Stimulated activated CD4-positive, alpha-beta T cell treated with anti-CD3 and anti-CD28 coated beads, Interleukin-2, amount 100 ng/mL, for 24 hours (primary cell): ENCODE data around the gene HKDC1.
"Not testable (repeated sequence)": the region's sequence is repeated elsewhere in the genome, so short reads cannot be mapped to it uniquely, and the experiment has no call there.

Source experiments
- DNase-seq, 2 donors: peaks; one replicate each; pipeline ENCODE4 v3.0.0-alpha.2; 2020

The HKDC1 gene, protein sequence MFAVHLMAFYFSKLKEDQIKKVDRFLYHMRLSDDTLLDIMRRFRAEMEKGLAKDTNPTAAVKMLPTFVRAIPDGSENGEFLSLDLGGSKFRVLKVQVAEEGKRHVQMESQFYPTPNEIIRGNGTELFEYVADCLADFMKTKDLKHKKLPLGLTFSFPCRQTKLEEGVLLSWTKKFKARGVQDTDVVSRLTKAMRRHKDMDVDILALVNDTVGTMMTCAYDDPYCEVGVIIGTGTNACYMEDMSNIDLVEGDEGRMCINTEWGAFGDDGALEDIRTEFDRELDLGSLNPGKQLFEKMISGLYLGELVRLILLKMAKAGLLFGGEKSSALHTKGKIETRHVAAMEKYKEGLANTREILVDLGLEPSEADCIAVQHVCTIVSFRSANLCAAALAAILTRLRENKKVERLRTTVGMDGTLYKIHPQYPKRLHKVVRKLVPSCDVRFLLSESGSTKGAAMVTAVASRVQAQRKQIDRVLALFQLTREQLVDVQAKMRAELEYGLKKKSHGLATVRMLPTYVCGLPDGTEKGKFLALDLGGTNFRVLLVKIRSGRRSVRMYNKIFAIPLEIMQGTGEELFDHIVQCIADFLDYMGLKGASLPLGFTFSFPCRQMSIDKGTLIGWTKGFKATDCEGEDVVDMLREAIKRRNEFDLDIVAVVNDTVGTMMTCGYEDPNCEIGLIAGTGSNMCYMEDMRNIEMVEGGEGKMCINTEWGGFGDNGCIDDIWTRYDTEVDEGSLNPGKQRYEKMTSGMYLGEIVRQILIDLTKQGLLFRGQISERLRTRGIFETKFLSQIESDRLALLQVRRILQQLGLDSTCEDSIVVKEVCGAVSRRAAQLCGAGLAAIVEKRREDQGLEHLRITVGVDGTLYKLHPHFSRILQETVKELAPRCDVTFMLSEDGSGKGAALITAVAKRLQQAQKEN

DNA sequence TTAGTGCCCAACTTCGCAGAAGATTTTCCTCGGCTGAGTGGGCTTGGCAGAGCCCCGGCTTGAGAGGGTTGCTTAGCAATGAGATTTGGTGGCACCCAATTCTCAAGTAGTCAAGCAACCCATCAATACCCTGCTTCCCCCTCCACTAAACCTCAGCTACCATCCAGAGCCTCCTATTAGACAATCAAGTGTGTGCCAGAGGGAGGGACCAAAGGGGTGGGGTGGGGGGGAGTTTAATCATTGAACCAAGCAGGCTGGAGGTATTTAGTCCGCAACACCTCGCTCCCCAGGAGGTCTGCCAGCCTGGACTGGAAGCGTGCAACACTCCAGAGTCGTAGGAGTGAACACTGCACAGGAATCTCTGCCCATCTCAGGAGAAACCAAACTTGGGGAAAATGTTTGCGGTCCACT lies at the start of gene HKDC1:
Gene HKDC1 (plus strand): TSS at position 292 of the 411 bp plus-strand sequence. CDS start 104 bp downstream, at position 396.
- DNase-seq: no peak

GRCh38 chr10:69172241-69172982 lies 47.7 kb upstream of the HKDC1 start:
- no peak for DNase-seq

- not testable (repeated sequence) for DNase-seq
These were observed 44.8 kb upstream of the HKDC1 start for GRCh38 chr10:69175326-69175725.

GRCh38 chr10:69176823-69177222 lies 43.3 kb upstream of the HKDC1 start:
- DNase-seq: no peak

DNA sequence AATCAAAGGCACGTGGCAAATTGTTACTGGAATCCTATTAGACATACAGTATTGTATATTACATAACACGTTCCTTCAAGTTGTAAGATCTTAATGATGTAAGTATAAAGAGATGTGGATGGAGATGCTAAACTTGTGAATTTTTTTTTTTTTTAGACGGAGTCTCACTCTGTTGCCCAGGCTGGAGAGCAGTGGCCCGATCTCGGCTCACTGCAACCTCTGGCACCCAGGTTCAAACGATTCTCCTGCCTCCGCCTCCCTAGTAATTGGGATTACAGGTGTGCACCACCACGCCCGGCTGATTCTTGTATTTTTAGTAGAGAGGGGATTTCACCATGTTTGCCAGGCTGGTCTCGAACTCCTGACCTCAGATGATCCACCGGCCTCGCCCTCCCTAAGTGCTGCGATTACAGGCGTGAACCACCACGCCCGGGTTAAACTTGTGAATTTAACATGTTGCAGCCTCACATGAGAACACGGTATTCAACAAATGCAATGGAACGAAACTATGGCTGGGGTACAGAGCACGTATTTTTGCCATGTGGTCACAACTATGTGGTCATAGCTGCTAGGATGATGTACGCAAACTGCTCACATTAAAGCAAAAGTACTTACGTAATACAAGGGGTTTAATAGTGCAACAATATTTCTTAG lies 40.9 kb upstream of the HKDC1 start:
- peak; percentile 10 to 30 for DNase-seq

DNA sequence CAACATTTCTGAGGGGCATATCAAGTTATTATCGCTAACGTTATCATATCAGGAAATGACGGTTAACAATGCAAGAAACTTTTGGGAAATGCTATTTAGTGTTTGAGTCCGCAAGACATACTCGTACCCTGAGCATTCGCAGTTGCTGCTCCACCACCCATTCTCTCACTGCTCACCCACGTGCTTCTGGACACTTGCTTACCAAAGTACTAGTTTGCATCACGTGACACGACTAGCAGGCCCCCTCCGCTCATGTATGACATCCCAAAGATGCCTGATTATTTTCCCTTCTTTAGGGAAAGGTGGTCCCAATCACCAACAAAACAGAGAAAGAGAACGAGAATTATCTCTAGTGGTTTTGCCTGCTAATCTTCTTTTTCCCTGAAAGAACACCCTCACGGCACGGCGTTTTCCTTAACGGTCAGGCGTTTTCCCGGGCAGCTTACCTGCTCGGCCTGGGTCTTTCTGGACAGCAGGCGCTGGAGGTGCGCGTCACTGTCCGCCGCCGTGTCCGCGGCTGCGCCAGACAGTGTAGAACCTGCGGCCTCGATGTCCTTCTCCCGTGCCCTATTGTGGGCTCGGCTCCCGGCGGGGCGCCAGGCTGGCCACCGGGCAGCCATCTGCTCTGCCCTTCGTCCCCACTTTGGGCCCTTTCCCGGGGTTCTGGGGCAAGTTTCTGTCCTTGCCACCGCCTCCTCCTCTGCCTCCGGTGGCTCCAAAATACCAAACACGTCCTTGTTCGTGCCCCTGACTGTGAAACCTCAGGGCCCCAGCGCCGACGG lies 40.2 kb upstream of the HKDC1 start, which contains the start of gene SUPV3L1:
Gene SUPV3L1 (plus strand): TSS at position 492 of the 782 bp plus-strand sequence. CDS start 58 bp downstream, at position 550.
- DNase-seq: peak; percentile 86 to 87

DNA sequence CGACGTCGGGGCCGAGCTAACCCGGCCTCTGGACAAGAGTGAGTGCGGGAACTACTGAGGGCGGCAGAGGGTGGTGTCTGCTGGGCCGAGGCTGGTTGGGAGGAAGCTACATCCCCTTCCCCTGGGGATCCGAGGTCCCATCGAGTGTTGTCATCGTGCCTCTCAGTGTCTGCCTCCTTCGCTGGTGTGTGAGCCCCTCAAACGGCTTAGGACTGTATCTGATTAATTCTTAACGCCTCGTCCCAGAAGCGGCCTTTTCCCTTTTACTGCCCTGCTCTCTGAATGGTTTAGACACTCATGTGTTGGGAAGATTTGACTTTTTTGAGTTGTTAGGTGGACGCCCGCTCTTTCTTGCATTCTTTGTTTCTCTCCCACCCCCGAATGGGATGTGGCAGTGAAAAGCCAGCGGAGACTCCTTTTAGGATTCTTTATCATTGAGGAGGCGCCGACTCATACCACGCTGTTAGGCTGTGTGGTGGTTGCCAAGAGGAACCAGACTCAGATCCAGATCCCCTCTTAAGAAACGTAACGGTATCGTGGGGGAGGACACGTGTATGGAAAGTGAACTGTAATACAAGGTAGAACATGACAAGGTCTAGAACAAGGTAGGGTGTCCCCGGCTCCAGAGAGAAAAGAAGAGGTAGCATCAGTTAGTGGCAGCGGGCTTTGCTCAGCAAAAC lies 39.5 kb upstream of the HKDC1 start:
- DNase-seq: peak; percentile 5 to 31

- DNase-seq: no peak
These were observed 38.7 kb upstream of the HKDC1 start for GRCh38 chr10:69181433-69181832.

GRCh38 chr10:69182005-69182404 lies 38.1 kb upstream of the HKDC1 start:
- DNase-seq: no peak

- DNase-seq: no peak
These were observed 33.6 kb upstream of the HKDC1 start for GRCh38 chr10:69186524-69186923.

- no peak for DNase-seq
These were observed 19.1 kb upstream of the HKDC1 start for GRCh38 chr10:69201045-69201444.

GRCh38 chr10:69202332-69202731 lies 17.8 kb upstream of the HKDC1 start:
- no peak for DNase-seq

DNA sequence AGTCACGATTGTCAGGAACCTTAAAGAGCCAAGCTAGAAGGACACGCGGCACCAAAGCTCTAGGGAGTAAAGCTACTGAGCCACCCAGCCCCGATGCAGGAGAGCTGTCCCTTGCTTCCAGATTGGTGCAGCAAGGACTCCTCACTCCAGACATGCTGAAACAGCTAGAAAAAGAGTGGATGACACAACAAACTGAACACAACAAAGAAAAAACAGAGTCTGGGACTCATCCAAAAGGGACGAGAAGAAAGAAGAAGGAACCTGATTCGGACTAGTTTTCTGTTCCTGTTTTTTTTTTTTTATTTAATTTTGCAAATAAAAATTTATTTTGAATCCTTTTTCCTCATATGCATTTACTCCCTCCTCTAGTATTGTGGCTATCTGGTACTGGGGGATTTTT lies 11.4 kb upstream of the HKDC1 start:
- no peak for DNase-seq

- no peak for DNase-seq
These were observed 10.2 kb upstream of the HKDC1 start for GRCh38 chr10:69209787-69210484.

DNA sequence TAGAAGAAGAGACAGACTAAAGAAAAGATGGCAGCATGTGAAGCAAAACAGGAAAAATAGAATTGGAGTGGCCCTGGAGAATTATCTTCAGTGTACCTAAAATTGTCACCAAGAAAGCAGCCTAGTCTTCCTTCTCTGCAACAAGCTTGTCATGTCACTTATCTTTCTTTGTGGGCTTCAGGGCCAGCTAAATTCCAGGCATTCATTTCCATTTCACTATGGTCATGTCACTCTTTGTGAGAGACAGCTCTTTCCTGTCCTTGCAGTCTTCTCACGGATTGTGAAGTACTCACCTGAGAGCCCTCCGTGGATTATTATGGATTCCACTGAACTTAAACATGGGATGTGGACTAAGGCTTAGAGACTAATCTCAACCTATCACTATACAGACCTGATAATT lies 9.0 kb upstream of the HKDC1 start:
- no peak for DNase-seq

GRCh38 chr10:69211524-69211923 lies 8.6 kb upstream of the HKDC1 start:
- DNase-seq: no peak

- DNase-seq: no peak
These were observed 6.4 kb upstream of the HKDC1 start for GRCh38 chr10:69213591-69214311.

- DNase-seq: no peak
These were observed 5.4 kb upstream of the HKDC1 start for GRCh38 chr10:69214666-69215131.

DNA sequence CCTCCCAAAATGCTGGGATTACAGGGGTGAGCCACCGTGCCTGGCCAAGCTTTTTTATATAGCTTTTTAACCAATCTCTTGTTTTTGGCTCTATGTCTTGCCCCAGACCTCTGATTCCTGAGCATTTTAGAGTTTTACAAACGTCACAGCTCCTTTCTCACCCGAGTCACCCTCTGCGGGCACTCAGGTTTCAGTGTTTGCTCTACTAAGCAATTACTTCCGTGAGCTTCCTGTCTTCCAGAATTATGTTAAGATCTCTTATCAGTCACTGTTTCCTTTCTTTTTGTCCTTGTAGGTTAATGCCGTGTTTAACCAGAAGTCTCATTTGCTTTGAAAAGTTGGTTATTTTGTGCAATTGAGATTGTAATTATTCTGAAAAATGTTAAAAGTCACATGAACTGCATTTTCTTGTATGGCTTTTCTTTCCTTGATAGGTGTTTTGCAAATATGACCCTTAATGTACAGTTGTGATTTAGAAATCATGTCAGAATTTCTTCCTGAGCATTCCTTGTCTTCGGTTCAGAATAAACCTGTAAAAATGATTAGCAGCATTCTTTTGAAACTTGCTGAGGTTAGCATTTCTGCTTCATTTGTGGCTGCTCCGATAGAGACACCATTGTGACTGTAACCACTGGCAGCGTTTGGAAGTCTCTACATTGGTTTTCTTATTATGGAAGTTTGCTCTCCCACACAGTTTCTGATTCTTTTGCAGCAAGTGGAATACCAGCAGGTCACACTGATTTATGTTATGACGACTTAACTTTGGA lies 4.5 kb upstream of the HKDC1 start:
- DNase-seq: peak in 1 of 2 donors; percentile 17
